Smooth muscle cell (in vitro differentiated cells): ENCODE measurements around the gene RAP1GAP2. TPM values are rescaled to one million over a fixed set of nuclear protein-coding genes. Genes with fewer than 3 reads are reported as not detected.
A peak's percentile ranks its signal among the peaks of the same experiment; 100 is the strongest.

Source experiments
- DNase-seq: peaks from one replicate; lab custom pipeline; 2025; ENCODE audit not compliant: unreplicated experiment; lab: John Stamatoyannopoulos, UW
- H2AFZ ChIP-seq: fragments of 200-600 bp; sonication (generic); 2 replicates; pipeline ENCODE4 v1.6.0; 2016; ENCODE audit warnings: antibody characterized with exemption, low read depth, mild to moderate bottlenecking
- H3F3A ChIP-seq: fragments of 200-600 bp; sonication (generic); 2 replicates; pipeline ENCODE4 v1.6.0; 2017; ENCODE audit warnings: antibody characterized with exemption, low read depth
- H3K27ac ChIP-seq: fragments of 200-600 bp; sonication (generic); 2 replicates; pipeline ENCODE4 v1.5.1; 2016; ENCODE audit warnings: low read depth, mild to moderate bottlenecking
- H3K27me3 ChIP-seq: fragments of 200-600 bp; sonication (generic); 2 replicates; pipeline ENCODE4 v1.6.1; 2016; ENCODE audit warnings: low read depth, mild to moderate bottlenecking
- H3K36me3 ChIP-seq: fragments of 200-600 bp; sonication (generic); 2 replicates; pipeline ENCODE4 v1.5.1; 2016; ENCODE audit warnings: low read depth
- H3K4me1 ChIP-seq: fragments of 200-600 bp; sonication (generic); 2 replicates; pipeline ENCODE4 v1.5.1; 2016; ENCODE audit warnings: low read depth
- H3K4me2 ChIP-seq: fragments of 200-600 bp; sonication (generic); 2 replicates; pipeline ENCODE4 v1.6.0; 2016; ENCODE audit warnings: mild to moderate bottlenecking
- H3K4me3 ChIP-seq: fragments of 200-600 bp; sonication (generic); 2 replicates; pipeline ENCODE4 v1.5.1; 2016; ENCODE audit warnings: mild to moderate bottlenecking
- H3K79me2 ChIP-seq: fragments of 200-600 bp; sonication (generic); 2 replicates; pipeline ENCODE4 v1.6.0; 2016; ENCODE audit warnings: low read depth, mild to moderate bottlenecking
- H3K9ac ChIP-seq: fragments of 200-600 bp; sonication (generic); 2 replicates; pipeline ENCODE4 v1.6.0; 2016; ENCODE audit warnings: low read depth
- H3K9me3 ChIP-seq: fragments of 200-600 bp; sonication (generic); replicated peaks from 2 replicates; pipeline ENCODE4 v1.5.1; 2016; ENCODE audit warnings: low read depth
- H4K20me1 ChIP-seq: fragments of 200-600 bp; sonication (generic); 2 replicates; pipeline ENCODE4 v1.6.0; 2016; ENCODE audit warnings: low read depth
- WGBS: methylation state at CpG from one replicate; pipeline ENCODE4 v1.1.7; 2016; ENCODE audit warnings: low lambda C conversion rate; 5-methylcytosine and 5-hydroxymethylcytosine counted together
- polyA plus RNA-seq: library from polyadenylated mRNA; unstranded; fragments of >200 nt; fragmentation: Nextera tagmentation; extraction: Ambion mirVana; gene quantifications from 2 replicates; pipeline ENCODE4 v1.2.1, GENCODE V29; 2016
- total RNA-seq: library from RNA; depleted of rRNA; stranded (reverse); fragments of >200 nt; gene quantifications from 2 replicates; pipeline ENCODE4 v1.2.3, GENCODE V29; 2014
- TF ChIP-seq, protein P1 (sequence below): fragments of 200-600 bp; sonication (generic); IDR thresholded peaks from 2 replicates; pipeline ENCODE4 v1.5.1; 2017; ENCODE audit warnings: borderline replicate concordance, mild to moderate bottlenecking, antibody characterized with exemption; ENCODE audit not compliant: insufficient read depth, poor library complexity, severe bottlenecking

Gene RAP1GAP2
- total and polyA plus RNA-seq, 2 experiments from 2014 or later, result 0.31 to 0.99 TPM

DNA sequence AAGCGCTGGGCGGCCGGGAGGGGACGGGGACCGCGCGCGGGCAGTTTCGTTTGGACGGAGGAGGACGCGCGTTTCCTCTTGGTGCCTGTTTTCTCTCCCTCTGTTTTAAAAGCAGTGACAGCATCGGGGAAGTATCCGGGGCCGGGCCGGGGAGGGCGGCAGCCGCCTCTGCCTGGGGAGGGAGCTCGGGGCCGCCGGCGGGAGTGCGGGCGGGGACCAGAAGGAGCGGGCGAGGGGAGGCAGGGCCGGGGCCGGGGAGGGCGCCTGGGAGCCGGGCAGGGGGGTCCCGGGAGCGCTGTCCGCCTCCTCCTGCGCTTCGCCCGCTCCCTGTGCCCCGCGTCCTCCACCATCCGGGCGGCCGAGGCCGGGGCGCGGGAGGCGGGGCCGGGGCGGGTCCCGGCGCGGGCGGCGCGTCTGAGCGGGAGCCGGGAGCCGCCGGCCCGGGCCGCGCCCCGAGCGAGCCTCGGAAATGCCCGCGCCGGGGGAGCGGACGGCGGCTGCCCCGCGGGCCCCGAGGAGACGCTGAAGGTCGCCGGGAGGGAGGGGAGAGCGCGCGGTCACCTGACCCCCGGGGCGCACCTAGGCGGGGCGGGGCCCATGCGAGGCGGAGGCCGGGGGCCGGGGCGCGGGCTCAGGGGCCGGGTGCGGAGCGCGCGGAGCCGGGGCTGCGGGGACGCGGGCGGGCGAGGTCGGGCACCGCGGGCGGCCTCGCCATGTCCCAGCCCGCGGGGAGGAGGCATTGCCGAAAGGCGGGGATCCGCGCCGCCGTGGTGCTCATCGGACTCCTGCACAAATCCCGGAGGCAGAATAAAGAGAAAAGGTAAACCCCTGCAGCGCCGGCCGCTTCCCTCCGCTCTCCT lies 57.3 kb downstream of the RAP1GAP2 start:
- H3K27me3 ChIP-seq, result peaks cover 23% of the 10 kb centered on the region
- H3F3A ChIP-seq, result no peaks in the 10 kb centered on the region
- H2AFZ ChIP-seq, result peak overlapping the region; percentile 91
- no peaks in the 10 kb centered on the region for H4K20me1 ChIP-seq
- H3K36me3 ChIP-seq, result no peaks in the 10 kb centered on the region
- TF ChIP-seq, protein P1, sequence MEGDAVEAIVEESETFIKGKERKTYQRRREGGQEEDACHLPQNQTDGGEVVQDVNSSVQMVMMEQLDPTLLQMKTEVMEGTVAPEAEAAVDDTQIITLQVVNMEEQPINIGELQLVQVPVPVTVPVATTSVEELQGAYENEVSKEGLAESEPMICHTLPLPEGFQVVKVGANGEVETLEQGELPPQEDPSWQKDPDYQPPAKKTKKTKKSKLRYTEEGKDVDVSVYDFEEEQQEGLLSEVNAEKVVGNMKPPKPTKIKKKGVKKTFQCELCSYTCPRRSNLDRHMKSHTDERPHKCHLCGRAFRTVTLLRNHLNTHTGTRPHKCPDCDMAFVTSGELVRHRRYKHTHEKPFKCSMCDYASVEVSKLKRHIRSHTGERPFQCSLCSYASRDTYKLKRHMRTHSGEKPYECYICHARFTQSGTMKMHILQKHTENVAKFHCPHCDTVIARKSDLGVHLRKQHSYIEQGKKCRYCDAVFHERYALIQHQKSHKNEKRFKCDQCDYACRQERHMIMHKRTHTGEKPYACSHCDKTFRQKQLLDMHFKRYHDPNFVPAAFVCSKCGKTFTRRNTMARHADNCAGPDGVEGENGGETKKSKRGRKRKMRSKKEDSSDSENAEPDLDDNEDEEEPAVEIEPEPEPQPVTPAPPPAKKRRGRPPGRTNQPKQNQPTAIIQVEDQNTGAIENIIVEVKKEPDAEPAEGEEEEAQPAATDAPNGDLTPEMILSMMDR, result no peak
- 1% methylated on average over 29 of the region's 119 CpGs for WGBS
- H3K9me3 ChIP-seq, result no peaks in the 10 kb centered on the region
- H3K9ac ChIP-seq, result peak overlapping the region; percentile 28
- peak overlapping the region; percentile 69 for H3K4me3 ChIP-seq
- DNase-seq, result peak; percentile 25
- H3K4me2 ChIP-seq, result peak overlapping the region; percentile 96
- peaks cover 20% of the 10 kb centered on the region for H3K4me1 ChIP-seq
- no peaks in the 10 kb centered on the region for H3K79me2 ChIP-seq
- H3K27ac ChIP-seq, result no peak overlapping the region

DNA sequence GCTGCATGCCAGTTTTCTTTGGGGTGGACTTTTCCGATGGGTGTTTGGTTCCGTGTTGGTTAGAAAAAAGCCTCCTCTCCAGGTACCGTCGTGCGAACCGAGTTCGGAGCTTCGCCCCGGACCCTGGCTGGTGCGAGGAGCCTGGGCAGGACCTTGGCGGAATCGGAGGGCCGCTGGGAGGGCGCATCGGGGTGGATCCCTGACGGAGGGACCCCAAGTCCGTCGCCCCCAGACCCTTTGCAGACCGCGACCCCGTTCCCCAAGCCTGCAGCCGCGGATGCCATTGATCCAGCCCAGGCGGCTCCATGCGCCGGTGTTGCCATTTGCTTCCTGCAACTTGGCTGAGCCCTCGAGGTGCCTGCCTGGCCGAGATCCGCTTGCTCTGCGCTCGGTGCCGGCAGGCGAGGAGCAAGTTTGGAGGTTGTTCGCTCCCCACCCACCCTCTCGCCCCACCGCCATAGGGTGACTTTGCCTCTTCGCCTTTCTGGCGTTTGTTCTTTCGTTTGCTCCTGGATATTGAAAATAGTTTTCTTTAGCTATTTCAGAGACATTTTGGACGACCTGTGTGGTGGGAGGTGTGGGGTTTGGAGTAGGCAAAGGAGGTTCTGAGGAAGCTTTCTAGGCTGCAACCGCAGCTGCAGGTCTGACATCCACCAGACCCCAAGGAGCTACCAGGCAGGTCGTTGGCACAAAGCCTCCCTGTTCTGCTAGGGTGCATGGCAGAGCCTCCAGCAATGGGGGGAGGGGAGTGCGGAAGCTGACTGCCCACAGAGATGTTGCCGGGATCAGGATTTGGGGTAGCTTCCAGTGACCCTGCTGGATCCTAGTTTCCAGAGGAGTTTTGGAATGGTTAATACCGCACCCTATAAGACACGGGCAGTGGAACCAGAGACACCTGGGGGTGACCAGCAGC lies 58.2 kb downstream of the RAP1GAP2 start:
- peak overlapping the region; percentile 96 for H3K4me2 ChIP-seq
- H3K79me2 ChIP-seq, result no peaks in the 10 kb centered on the region
- no peaks in the 10 kb centered on the region for H3K9me3 ChIP-seq
- TF ChIP-seq, protein P1, result no peak
- no peaks in the 10 kb centered on the region for H4K20me1 ChIP-seq
- H3K36me3 ChIP-seq, result no peaks in the 10 kb centered on the region
- peaks cover 20% of the 10 kb centered on the region for H3K4me1 ChIP-seq
- H3K27ac ChIP-seq, result no peak overlapping the region
- peak overlapping the region; percentile 81 for H2AFZ ChIP-seq
- WGBS, result under 1% methylated on average over 46 of the region's 46 CpGs
- no peaks in the 10 kb centered on the region for H3F3A ChIP-seq
- peak overlapping the region; percentile 69 for H3K4me3 ChIP-seq
- DNase-seq, result no peak
- no peak overlapping the region for H3K9ac ChIP-seq
- H3K27me3 ChIP-seq, result peaks cover 23% of the 10 kb centered on the region

DNA sequence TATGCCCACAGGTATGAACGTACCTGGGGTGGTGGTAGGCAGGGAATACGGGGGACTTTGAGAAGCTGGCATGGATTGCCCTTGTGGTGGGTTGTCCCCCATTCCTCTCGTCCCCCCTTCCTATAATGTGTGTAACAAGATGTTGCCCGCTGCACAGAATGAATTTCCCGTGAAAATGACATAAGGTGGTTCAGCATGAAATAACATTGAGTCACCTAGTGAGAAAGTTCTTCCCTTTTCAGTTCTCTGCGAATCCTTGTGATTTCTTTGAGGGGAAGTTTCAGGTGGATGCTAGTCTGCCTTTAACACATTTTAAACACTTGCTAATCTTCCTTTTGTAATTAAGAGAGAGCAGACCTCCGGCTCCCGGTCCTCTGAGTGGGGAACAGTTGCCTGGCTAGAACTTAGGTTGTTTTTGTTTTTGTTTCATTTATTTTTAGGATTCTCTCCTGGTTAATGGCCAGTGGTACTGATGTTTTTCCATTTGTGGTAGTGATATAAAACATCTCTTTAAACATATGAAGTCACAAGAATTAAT lies 58.9 kb downstream of the RAP1GAP2 start:
- peak overlapping the region; percentile 69 for H3K4me3 ChIP-seq
- DNase-seq, result no peak
- peaks cover 20% of the 10 kb centered on the region for H3K4me1 ChIP-seq
- H3K27ac ChIP-seq, result no peak overlapping the region
- H3K9ac ChIP-seq, result no peak overlapping the region
- H4K20me1 ChIP-seq, result no peaks in the 10 kb centered on the region
- H3K27me3 ChIP-seq, result peaks cover 23% of the 10 kb centered on the region
- TF ChIP-seq, protein P1, result no peak
- H3K4me2 ChIP-seq, result peak overlapping the region; percentile 96
- H3K36me3 ChIP-seq, result no peaks in the 10 kb centered on the region
- 21% methylated on average over 8 of the region's 8 CpGs for WGBS
- no peaks in the 10 kb centered on the region for H3F3A ChIP-seq
- no peak overlapping the region for H2AFZ ChIP-seq
- H3K79me2 ChIP-seq, result no peaks in the 10 kb centered on the region
- H3K9me3 ChIP-seq, result no peaks in the 10 kb centered on the region
